Endodermal cell (in vitro differentiated cells): ENCODE data around the gene MYH8. TPM values are rescaled to one million over a fixed set of nuclear protein-coding genes. Genes with fewer than 3 reads are reported as not detected.

ENCODE experiments used
- DNase-seq: peaks from one replicate; pipeline ENCODE4 v3.0.0-alpha.2; 2017
- H3K27ac ChIP-seq: 2 replicates; pipeline ENCODE4 v1.5.1; 2013; ENCODE audit warnings: mild to moderate bottlenecking, low read depth, low read length, moderate library complexity
- H3K27me3 ChIP-seq: 2 replicates; pipeline ENCODE4 v1.6.1; 2013; ENCODE audit warnings: mild to moderate bottlenecking, low read length, moderate library complexity; ENCODE audit not compliant: insufficient read depth, control insufficient read depth, poor library complexity, severe bottlenecking
- H3K36me3 ChIP-seq: 2 replicates; pipeline ENCODE4 v1.7.0; 2013; ENCODE audit warnings: mild to moderate bottlenecking, low read length, moderate library complexity; ENCODE audit not compliant: control insufficient read depth, insufficient read depth
- H3K4me1 ChIP-seq: one replicate; pipeline ENCODE4 v1.7.0; 2013; ENCODE audit warnings: low read length; ENCODE audit not compliant: control insufficient read depth, insufficient read depth
- H3K4me3 ChIP-seq: 2 replicates; pipeline ENCODE4 v1.5.1; 2013; ENCODE audit warnings: mild to moderate bottlenecking, low read length, moderate library complexity
- H3K9ac ChIP-seq: 2 replicates; pipeline ENCODE4 v1.6.1; 2013; ENCODE audit warnings: mild to moderate bottlenecking, low read length, moderate library complexity; ENCODE audit not compliant: poor library complexity, severe bottlenecking; ENCODE audit errors: extremely low read depth
- H3K9me3 ChIP-seq: 2 replicates; pipeline ENCODE4 v1.6.1; 2013; ENCODE audit warnings: mild to moderate bottlenecking, low read length, moderate library complexity; ENCODE audit not compliant: control insufficient read depth
- H3K27ac Mint-ChIP-seq: 2 replicates; pipeline ENCODE4 v1.8.0; 2020; ENCODE audit warnings: mixed read lengths
- H3K27me3 Mint-ChIP-seq: 2 replicates; pipeline ENCODE4 v1.8.0; 2021; ENCODE audit warnings: mild to moderate bottlenecking, mixed read lengths; ENCODE audit not compliant: insufficient read depth
- H3K36me3 Mint-ChIP-seq: 2 replicates; pipeline ENCODE4 v1.8.0; 2020; ENCODE audit warnings: low read depth, mixed read lengths
- H3K4me1 Mint-ChIP-seq: 2 replicates; pipeline ENCODE4 v1.8.0; 2020; ENCODE audit warnings: mixed read lengths
- H3K4me3 Mint-ChIP-seq: 2 replicates; pipeline ENCODE4 v1.8.0; 2020; ENCODE audit warnings: mild to moderate bottlenecking, moderate library complexity, mixed read lengths
- H3K9me3 Mint-ChIP-seq: 2 replicates; pipeline ENCODE4 v1.8.0; 2020; ENCODE audit warnings: mild to moderate bottlenecking, mixed read lengths
- WGBS, 2 experiments: methylation state at CpG; one replicate each; pipeline versions ENCODE4 v1.1.5 to v1.1.7; 2013; ENCODE audit warnings: missing lambda C conversion rate in 2 of 2, mixed read lengths in 1 of 2; ENCODE audit not compliant: insufficient coverage in 1 of 2, insufficient read length in 1 of 2; 5-methylcytosine and 5-hydroxymethylcytosine counted together
- long read RNA-seq, 4 experiments: library from polyadenylated mRNA in 2 of 4; library from RNA in 1 of 4; library from capped mRNA in 1 of 4; stranded (forward) in 3 of 4; unstranded in 1 of 4; transcript quantifications; one replicate each; pipeline ENCODE4 v2.0.0, GENCODE V29; 2020 to 2021; ENCODE audit warnings: inconsistent platforms in 1 of 4
- polyA plus RNA-seq, 2 experiments: library from polyadenylated mRNA; stranded (reverse); fragments of 50-300 nt; gene quantifications; one replicate each; pipeline ENCODE4 v1.2.3, GENCODE V29; 2013
- total RNA-seq, 2 donors: library from RNA; stranded (reverse); fragmentation: NEBNext Ultra II Directional in 1 of 2; extraction: Animal tissue kit (Norgen Biotek cat#: 25700) in 1 of 2; gene quantifications; 2 replicates in 1 of 2; 3 replicates in 1 of 2; pipeline ENCODE4 v1.2.1, GENCODE V29; 2021
- TF ChIP-seq, protein P1 (sequence below): fragments of 200-600 bp; sonication (generic); conservative IDR thresholded peaks from 2 replicates; pipeline ENCODE4 v1.5.0; 2021; ENCODE audit warnings: antibody characterized with exemption, mild to moderate bottlenecking

Gene MYH8
- not detected for total RNA-seq
- not detected for polyA plus RNA-seq (2013, experiment 1 of 2)
- 0.04 TPM for polyA plus RNA-seq (2013, experiment 2 of 2)
- long read RNA-seq, experiment 1: 0 reads
- long read RNA-seq, experiment 2: 0 reads
- long read RNA-seq, experiment 3: 0 reads
- long read RNA-seq, experiment 4: 0 reads

DNA sequence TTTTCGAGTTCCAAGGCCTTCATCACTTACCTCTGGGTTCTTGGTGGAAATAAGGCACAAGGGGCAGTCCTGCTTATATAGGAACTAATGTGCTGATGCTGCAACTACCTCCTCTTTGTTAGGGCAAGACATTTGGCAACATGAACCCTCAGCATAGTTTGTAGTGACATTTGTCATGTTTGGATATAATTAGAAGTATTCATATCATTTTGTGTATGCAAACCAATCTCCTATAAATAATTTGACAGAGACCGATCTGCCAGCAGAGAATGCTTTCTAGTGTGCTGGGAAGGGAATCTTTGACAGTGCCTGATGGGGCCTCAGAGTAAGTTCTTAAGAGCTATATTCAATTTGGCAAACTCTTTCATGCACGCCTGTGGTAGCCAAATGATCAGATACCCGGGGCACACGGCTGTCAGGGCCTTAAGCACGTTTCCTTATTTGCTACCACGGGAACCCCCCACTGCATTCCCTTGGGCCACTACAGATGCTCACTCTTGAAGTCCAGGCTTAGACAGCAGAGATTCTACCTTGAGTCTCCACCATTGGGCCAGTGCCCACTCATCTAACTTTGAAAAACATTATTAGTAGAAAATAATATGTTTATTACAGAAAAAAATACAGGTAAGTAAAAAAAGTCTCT is at the start of gene MYH8:
Gene MYH8, minus strand, starts transcription at position 51 of the 643 bp plus-strand sequence. CDS start 1,723 bp downstream, outside the sequence.
- H3K4me1 Mint-ChIP-seq: no peaks in the 10 kb centered on the region
- H3K9me3 ChIP-seq: no peaks in the 10 kb centered on the region
- H3K27ac ChIP-seq: no peak within 1 kb of the TSS
- no peak for DNase-seq
- 89 to 91% methylated on average over 5 to 7 of the region's 7 CpGs for WGBS, 2 experiments
- TF ChIP-seq, protein P1, sequence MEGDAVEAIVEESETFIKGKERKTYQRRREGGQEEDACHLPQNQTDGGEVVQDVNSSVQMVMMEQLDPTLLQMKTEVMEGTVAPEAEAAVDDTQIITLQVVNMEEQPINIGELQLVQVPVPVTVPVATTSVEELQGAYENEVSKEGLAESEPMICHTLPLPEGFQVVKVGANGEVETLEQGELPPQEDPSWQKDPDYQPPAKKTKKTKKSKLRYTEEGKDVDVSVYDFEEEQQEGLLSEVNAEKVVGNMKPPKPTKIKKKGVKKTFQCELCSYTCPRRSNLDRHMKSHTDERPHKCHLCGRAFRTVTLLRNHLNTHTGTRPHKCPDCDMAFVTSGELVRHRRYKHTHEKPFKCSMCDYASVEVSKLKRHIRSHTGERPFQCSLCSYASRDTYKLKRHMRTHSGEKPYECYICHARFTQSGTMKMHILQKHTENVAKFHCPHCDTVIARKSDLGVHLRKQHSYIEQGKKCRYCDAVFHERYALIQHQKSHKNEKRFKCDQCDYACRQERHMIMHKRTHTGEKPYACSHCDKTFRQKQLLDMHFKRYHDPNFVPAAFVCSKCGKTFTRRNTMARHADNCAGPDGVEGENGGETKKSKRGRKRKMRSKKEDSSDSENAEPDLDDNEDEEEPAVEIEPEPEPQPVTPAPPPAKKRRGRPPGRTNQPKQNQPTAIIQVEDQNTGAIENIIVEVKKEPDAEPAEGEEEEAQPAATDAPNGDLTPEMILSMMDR: no peak
- no peaks in the 10 kb centered on the region for H3K36me3 Mint-ChIP-seq
- H3K9me3 Mint-ChIP-seq: no peaks in the 10 kb centered on the region
- no peaks in the 10 kb centered on the region for H3K36me3 ChIP-seq
- H3K27me3 ChIP-seq: no peaks in the 10 kb centered on the region
- H3K27me3 Mint-ChIP-seq: no peaks in the 10 kb centered on the region
- no peak within 1 kb of the TSS for H3K27ac Mint-ChIP-seq
- no peak within 1 kb of the TSS for H3K4me3 Mint-ChIP-seq
- H3K4me3 ChIP-seq: no peak within 1 kb of the TSS
- no peaks in the 10 kb centered on the region for H3K4me1 ChIP-seq
- no peak within 1 kb of the TSS for H3K9ac ChIP-seq

DNA sequence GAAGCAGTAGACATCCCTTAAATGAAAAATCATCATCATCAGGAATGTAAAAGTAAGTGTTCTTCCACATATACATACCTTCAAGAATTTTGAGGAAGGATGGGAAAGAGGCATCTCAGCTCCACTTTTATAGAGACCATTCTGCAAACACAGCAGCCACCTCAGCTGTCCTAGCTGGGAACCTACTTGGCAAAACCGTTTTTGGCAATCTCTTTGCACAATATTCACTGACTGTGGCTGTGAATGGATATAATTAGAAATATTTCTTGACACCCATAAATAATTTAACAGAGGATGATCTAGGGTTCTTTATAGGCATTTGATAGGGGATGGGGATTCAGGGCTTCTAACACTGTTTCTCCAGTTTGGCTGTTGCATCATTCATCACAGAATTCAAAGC is 47.7 kb upstream of the MYH8 start, which contains the start of gene MYH4:
Gene MYH4, minus strand, starts transcription at position 101 of the 400 bp plus-strand sequence. CDS start 2,814 bp downstream, outside the sequence.
- Mint-ChIP-seq H3K4me3 (no peak within 1 kb of the TSS), H3K9me3 (no peaks in the 10 kb centered on the region), H3K27me3 (peaks cover 3% of the 10 kb centered on the region), H3K27ac (no peak within 1 kb of the TSS), H3K36me3 (no peaks in the 10 kb centered on the region), H3K4me1 (no peaks in the 10 kb centered on the region)
- Histone ChIP-seq H3K4me3 (no peak within 1 kb of the TSS), H3K9ac (no peak within 1 kb of the TSS), H3K27ac (no peak within 1 kb of the TSS), H3K36me3 (no peaks in the 10 kb centered on the region), H3K4me1 (no peaks in the 10 kb centered on the region), H3K27me3 (no peaks in the 10 kb centered on the region), H3K9me3 (no peaks in the 10 kb centered on the region)
- 80% methylated on average over 1 of the region's 1 CpG; no CpG with 5 or more reads in 1 of the 2 experiments for WGBS, 2 experiments
- TF ChIP-seq, protein P1: no peak
- DNase-seq: no peak

- Histone ChIP-seq H3K36me3 (no peaks in the 10 kb centered on the region), H3K4me1 (peaks cover 4% of the 10 kb centered on the region), H3K27ac (no peak overlapping the region), H3K9me3 (no peaks in the 10 kb centered on the region), H3K4me3 (no peak overlapping the region), H3K27me3 (peaks cover 42% of the 10 kb centered on the region), H3K9ac (no peak overlapping the region)
- TF ChIP-seq, protein P1: peak; percentile 72
- Mint-ChIP-seq H3K4me1 (peaks cover 4% of the 10 kb centered on the region), H3K27me3 (peaks cover 53% of the 10 kb centered on the region), H3K9me3 (peaks cover 1% of the 10 kb centered on the region), H3K4me3 (no peak overlapping the region), H3K27ac (no peak overlapping the region), H3K36me3 (no peaks in the 10 kb centered on the region)
- 69 to 73% methylated on average over 3 to 4 of the region's 4 CpGs for WGBS, 2 experiments
- peak; percentile 56 for DNase-seq
Measured at GRCh38 chr17:10463402-10463801, 41.7 kb upstream of the MYH8 start.
